SW480 (cell line): ENCODE data around the gene TTC28.
"Not testable (repeated sequence)": the region's sequence is repeated elsewhere in the genome, so short reads cannot be mapped to it uniquely, and the experiment has no call there.

Source experiments
- DNase-seq: peaks from one replicate; pipeline ENCODE4 v3.0.0-alpha.2; 2016; ENCODE audit warnings: low spot score

TTC28 gene

GRCh38 chr22:28180804-28181731 is 498.6 kb downstream of the TTC28 start:
- DNase-seq: no peak

DNA sequence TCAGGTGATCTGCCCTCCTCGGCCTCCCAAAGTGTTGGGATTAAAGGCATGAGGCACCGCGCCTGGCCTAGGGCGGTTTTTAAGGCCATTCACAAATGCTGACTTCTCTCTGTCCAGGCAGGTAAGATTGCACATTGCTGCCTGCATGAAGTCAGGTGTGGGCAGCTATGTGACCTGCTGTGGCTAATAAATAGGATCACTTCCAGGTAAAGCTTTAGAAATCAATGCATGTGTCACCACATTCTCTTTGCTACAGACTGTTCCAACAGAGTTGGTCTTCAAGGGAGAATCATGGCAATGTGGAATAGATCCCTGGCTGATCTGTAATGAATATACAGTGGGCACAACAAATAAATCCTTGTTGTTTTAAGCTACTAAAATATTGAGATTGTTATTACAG is 500.2 kb downstream of the TTC28 start:
- no peak for DNase-seq

DNA sequence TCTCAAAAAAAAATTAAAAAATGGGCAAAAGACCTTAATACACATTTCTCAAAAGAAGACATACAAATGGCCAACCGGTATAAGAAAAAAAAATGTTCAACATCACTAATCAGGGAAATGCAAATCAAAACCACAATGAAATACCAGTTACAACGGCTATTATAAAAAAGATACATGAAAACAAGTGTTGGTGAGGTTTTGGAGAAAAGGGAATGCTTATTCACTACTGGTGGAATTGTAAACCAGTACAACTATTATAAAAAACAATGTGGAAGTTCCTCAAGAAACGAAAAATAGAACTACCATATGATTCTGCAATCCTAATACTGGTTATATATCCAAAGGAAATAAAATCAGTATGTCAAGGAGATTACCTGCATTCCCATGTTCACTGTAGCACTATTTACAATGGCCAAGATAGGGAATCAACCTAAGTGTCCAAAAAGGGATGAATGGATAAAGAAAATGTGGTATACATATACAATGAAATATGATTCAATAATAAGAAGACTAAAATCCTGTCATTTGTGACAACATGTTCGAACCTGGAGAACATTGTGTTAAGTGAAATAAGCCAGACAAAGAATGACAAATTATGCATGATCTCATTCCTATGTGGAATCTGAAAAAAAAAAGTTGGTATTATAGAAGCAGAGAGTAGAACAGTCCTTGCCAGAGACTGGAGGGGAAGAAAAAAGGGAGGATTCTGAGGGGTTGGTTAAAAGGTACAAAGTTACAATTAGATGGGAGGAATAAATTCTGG is 503.7 kb downstream of the TTC28 start:
- DNase-seq: no peak

DNA sequence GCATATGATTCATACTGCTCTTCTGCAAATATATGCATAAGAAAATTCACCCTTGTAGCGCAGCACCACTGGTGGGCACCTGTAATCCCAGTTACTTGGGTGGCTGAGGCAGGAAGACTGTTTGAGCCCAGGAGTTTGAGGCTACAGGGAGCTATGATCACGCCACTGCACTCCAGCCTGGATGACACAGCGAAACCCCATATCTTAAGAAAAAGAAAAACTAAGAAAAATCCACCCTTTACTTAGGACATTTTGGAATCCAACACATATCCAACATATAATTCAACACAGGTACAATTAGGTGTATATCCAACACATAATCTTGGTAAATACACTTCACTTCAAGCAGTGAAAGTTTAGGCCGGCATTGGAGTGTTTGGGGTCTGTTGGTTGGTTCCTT is 505.1 kb downstream of the TTC28 start:
- DNase-seq: no peak

DNA sequence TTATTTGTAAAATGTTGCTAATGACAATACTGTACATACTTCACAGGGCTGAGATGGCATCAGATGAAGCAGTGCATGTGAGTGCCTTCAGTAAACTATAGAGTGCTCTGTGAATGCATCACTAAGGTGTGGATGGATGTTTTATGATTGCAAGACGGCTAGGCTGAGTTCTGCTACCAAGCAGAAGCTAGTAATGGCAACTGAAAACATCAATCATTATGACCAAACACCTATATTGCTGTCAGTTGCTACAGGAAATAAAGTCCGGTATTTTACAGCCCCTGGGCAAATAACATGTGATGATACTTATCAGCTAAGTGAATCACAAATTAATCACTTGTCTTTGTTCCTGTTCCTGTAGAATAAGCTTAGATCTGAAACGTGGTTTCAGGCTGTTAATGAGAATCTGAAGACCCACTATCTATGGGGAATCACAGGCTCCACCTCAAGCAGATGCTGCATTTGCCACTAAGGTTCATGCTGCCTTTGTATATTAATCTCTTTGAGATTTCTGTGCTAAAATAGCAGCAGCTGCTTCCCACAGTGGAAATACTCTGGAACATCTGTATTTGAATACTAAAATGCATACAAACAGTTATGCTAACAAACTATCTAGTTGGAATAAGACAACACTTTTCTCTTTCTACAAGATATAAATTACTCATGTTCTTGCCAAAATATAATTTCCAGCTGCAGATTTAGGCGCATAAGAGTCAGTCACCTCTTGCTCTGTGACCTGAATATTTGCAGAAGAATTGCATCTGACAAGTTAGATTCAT is 506.6 kb downstream of the TTC28 start:
- peak; percentile 5 for DNase-seq

DNA sequence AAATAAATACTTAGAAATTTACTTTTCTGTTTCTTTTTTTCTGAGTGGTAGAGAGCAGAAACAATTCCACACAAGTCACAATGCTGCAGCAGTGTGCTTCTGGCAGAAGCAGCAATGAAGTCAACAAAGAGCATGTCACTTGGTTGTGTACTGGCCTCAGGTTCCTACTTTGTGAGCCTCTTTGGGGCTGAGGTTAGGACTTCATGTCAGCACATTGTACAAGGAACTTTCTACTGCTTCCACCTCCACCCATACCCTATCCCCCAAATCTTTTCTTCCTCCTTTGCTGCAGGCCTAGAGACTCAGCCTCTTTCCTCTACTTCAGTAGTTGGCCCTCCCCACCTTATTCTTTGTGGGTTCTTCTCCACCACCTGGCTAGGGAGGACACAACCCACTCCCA is 507.9 kb downstream of the TTC28 start:
- no peak for DNase-seq

- no peak for DNase-seq
Observed at GRCh38 chr22:28171115-28171514, 508.5 kb downstream of the TTC28 start.

DNA sequence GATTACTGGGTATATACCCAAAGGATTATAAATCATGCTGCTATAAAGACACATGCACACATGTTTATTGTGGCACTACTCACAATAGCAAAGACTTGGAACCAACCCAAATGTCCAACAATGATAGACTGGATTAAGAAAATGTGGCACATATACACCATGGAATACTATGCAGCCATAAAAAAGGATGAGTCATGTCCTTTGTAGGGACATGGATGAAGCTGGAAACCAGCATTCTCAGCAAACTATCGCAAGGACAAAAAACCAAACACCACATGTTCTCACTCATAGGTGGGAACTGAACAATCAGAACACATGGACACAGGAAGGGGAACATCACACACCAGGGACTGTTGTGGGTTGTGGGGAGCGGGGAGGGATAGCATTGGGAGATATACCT is 510.3 kb downstream of the TTC28 start:
- DNase-seq: not testable (repeated sequence)

- no peak for DNase-seq
Observed at GRCh38 chr22:28155808-28156207, 523.8 kb downstream of the TTC28 start.

DNA sequence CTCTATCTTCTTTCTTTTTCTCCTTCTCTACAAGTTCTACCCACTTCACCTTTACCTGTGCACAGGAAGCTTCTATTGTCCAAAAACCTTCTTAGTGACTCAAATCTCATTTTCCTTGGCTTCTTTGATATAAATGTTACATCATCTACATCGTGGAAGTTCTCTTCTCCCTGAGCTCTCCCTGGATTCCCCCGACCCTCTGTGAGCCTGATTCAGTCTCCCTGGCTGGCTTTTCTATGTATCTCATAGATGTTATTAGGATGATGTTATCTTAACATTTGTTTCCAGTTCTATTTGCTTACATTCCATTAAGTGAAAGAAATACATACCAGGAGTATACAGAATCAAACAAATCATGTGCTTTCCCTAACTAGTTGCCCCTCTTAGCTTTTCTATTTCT is 524.8 kb downstream of the TTC28 start:
- no peak for DNase-seq

- DNase-seq: no peak
Observed at GRCh38 chr22:28151151-28151816, 528.4 kb downstream of the TTC28 start.

GRCh38 chr22:28148816-28149465 is 530.7 kb downstream of the TTC28 start:
- DNase-seq: no peak

- no peak for DNase-seq
Observed at GRCh38 chr22:28147401-28147800, 532.2 kb downstream of the TTC28 start.

DNA sequence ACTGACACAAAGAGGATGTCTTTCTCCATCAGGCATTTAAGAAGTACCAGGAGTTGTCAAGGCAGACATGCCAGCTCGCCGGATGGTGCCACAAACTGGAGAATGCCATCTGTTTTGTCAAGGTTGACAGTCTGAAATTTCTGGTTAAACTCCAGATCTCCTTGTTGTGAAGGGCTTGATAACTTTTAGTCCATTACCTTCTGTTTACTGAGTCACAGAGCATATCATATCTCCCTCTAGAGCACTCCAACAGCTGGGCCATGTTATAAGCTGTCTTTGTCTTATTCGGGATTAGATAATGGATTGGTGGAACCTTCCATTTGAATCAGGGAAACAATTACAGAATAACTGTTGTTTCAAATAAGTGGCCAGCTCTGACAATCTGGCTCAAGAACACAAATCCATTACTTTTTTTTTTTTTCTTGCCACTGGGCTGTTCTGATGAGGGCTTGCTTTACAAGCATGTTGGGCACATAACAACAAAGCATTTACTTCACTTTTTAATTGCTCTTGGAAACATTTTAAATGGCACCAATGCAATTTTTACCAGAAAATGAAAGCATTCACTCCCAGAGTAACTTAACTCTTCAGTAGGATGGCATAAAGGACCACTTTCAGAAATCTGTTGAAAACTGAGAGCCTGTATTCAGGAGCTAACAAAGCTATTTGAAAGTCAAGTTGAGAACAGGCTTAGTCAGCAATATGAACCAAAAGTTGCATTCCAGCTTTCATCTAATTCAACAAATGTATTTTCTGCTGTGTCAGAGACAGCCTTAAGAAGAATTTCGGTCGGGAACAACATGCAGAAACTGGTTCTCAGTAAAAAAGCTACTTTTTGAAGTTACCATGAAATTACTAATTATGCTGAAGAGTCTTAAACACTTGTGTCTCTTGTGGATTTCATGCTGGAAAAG is 533.0 kb downstream of the TTC28 start:
- DNase-seq: no peak

GRCh38 chr22:28143961-28144745 is 535.5 kb downstream of the TTC28 start:
- no peak for DNase-seq

DNA sequence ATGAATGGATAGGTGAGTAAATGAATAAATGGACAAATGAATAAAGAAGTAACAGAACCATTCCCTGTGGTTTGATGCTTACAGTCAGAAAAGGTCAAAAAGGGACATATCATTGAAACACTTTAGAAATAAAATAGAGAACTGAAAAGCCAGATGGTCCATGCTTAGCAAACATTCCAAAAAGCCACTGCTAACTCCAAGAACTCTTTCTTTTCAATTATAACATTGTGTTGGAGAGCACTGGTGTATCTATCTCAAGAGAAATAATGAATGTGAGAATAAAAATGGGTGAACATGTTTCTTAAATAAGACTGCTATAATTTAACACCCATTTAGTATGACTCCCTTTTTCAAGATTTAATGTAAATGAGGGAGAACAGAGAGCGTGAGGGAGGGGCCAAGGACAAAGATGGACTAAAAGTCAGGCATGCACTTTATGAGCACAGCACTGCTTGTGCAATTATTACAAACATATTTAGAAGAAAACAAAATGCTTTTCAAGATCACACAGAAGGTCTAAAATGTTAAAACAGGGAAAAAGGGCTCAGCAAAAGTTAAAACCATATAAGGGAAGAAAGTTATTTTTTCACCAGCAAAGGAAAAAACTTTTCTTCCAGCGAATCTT is 536.3 kb downstream of the TTC28 start:
- no peak for DNase-seq

GRCh38 chr22:28142361-28142961 is 537.2 kb downstream of the TTC28 start:
- peak; percentile 33 for DNase-seq

DNA sequence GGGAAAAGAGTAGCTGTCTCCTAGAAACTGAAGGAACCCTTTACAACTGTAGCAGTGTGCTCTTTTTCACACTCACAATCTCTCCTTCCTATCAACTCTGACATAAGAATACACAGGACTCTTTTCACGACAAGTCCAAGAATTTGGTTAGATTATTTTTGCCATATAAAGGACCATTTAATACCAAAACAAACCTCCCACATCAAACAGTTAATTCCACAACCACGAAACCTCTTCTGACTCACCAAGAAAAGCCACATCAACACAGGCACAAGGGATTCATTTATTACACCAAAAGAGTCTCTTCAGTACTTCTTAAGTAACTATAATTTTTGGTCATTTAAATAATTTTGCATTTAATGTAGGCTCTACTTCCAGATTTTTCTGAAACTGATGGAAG is 538.0 kb downstream of the TTC28 start:
- DNase-seq: peak; percentile 67

DNA sequence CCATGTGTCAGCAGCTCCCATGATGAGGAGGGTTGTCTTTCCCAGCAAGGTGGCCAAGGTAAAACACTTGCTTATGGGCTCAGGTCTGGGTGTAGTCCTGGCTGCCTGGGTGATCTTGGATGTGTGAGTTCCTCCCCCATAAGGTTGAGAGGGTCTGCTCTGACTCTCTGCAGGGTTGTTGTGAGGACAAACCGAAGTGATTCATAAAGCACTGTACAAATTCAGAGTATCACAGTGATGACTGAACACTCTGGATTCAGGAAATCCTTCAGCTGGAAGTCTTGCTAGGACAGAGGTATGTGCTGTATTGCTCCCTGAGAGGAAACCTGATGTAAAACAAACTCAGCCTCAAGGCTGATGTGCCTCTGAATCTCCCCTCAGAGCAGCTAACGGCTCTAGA is 539.7 kb downstream of the TTC28 start:
- no peak for DNase-seq
